H9 (cell line): ENCODE measurements around the gene NMT1. TPM values are rescaled to one million over a fixed set of nuclear protein-coding genes. Genes with fewer than 3 reads are reported as not detected.

ENCODE experiments used
- DNase-seq: peaks from one replicate; pipeline ENCODE4 v3.0.0-alpha.2; 2017
- H2AFZ ChIP-seq: one replicate; pipeline ENCODE4 v1.6.1; 2013; ENCODE audit warnings: mild to moderate bottlenecking, low read length, control low read depth, moderate library complexity
- H2AK5ac ChIP-seq: 2 replicates; pipeline ENCODE4 v1.6.1; 2013; ENCODE audit warnings: low read length, control low read depth, mixed read lengths; ENCODE audit not compliant: insufficient read length
- H2BK120ac ChIP-seq: one replicate; pipeline ENCODE4 v1.6.1; 2013; ENCODE audit warnings: low read depth, mild to moderate bottlenecking, low read length, control low read depth, inconsistent platforms; ENCODE audit not compliant: poor library complexity, severe bottlenecking
- H2BK12ac ChIP-seq: 2 replicates; pipeline ENCODE4 v1.6.1; 2013; ENCODE audit warnings: low read length, control low read depth, mixed read lengths, low read depth; ENCODE audit not compliant: insufficient read length
- H2BK15ac ChIP-seq: 2 replicates; pipeline ENCODE4 v1.6.1; 2013; ENCODE audit warnings: low read depth, low read length, control low read depth
- H2BK20ac ChIP-seq: one replicate; pipeline ENCODE4 v1.6.1; 2013; ENCODE audit warnings: low read depth, mild to moderate bottlenecking, low read length, control low read depth, inconsistent platforms; ENCODE audit not compliant: poor library complexity, severe bottlenecking
- H2BK5ac ChIP-seq: 2 replicates; pipeline ENCODE4 v1.6.1; 2013; ENCODE audit warnings: low read length, control low read depth, mixed read lengths; ENCODE audit not compliant: insufficient read length
- H3K14ac ChIP-seq: 2 replicates; pipeline ENCODE4 v1.6.1; 2013; ENCODE audit warnings: low read length, control low read depth; ENCODE audit not compliant: insufficient read depth
- H3K18ac ChIP-seq: 2 replicates; pipeline ENCODE4 v1.6.1; 2013; ENCODE audit warnings: low read depth, mild to moderate bottlenecking, mixed read lengths, low read length, control low read depth; ENCODE audit not compliant: insufficient read length
- H3K23ac ChIP-seq: 2 replicates; pipeline ENCODE4 v1.6.1; 2013; ENCODE audit warnings: low read length, control low read depth, mixed read lengths, low read depth; ENCODE audit not compliant: insufficient read length
- H3K23me2 ChIP-seq: 2 replicates; pipeline ENCODE4 v1.6.1; 2013; ENCODE audit warnings: low read depth, mild to moderate bottlenecking, mixed read lengths, low read length, control low read depth; ENCODE audit not compliant: insufficient read length, poor library complexity, severe bottlenecking
- H3K27ac ChIP-seq: 2 replicates; pipeline ENCODE4 v1.5.1; 2013; ENCODE audit warnings: low read length, control low read depth, mixed read lengths, low read depth; ENCODE audit not compliant: insufficient read length
- H3K27me3 ChIP-seq: 2 replicates; pipeline ENCODE4 v1.6.1; 2013; ENCODE audit warnings: low read length, control low read depth, inconsistent platforms; ENCODE audit not compliant: insufficient read depth
- H3K4ac ChIP-seq: 2 replicates; pipeline ENCODE4 v1.6.1; 2013; ENCODE audit warnings: low read depth, mild to moderate bottlenecking, control low read depth, inconsistent platforms, low read length, moderate library complexity
- H3K4me1 ChIP-seq: 2 replicates; pipeline ENCODE4 v1.6.1; 2013; ENCODE audit warnings: low read length, control low read depth, inconsistent platforms; ENCODE audit not compliant: insufficient read depth
- H3K4me2 ChIP-seq: 2 replicates; pipeline ENCODE4 v1.6.1; 2013; ENCODE audit warnings: low read length, control low read depth, mixed read lengths; ENCODE audit not compliant: insufficient read length, insufficient read depth
- H3K56ac ChIP-seq: 2 replicates; pipeline ENCODE4 v1.6.1; 2013; ENCODE audit warnings: low read depth, mild to moderate bottlenecking, mixed read lengths, low read length, control low read depth; ENCODE audit not compliant: insufficient read length
- H3K79me1 ChIP-seq: 2 replicates; pipeline ENCODE4 v1.6.1; 2013; ENCODE audit warnings: low read depth, mild to moderate bottlenecking, moderate library complexity, low read length, control low read depth, inconsistent platforms; ENCODE audit not compliant: insufficient read depth, poor library complexity, severe bottlenecking
- H3K79me2 ChIP-seq: 2 replicates; pipeline ENCODE4 v1.6.1; 2013; ENCODE audit warnings: low read length, control low read depth, inconsistent platforms; ENCODE audit not compliant: insufficient read depth
- H3K9ac ChIP-seq: 2 replicates; pipeline ENCODE4 v1.6.1; 2013; ENCODE audit warnings: low read length, control low read depth, mixed read lengths; ENCODE audit not compliant: insufficient read length; ENCODE audit errors: extremely low read depth
- H3K9me3 ChIP-seq: one replicate; pipeline ENCODE4 v1.6.1; 2013; ENCODE audit warnings: low read depth, low read length, inconsistent platforms; ENCODE audit not compliant: control insufficient read depth
- H3T11ph ChIP-seq: one replicate; pipeline ENCODE4 v1.6.1; 2013; ENCODE audit warnings: mild to moderate bottlenecking, low read length, control low read depth, inconsistent platforms
- H4K20me1 ChIP-seq: one replicate; pipeline ENCODE4 v1.6.1; 2013; ENCODE audit not compliant: control insufficient read depth, insufficient read length, insufficient read depth
- H4K5ac ChIP-seq: 2 replicates; pipeline ENCODE4 v1.6.1; 2013; ENCODE audit warnings: low read depth, mild to moderate bottlenecking, mixed read lengths, low read length, control low read depth; ENCODE audit not compliant: insufficient read length
- H4K8ac ChIP-seq: replicated peaks from 2 replicates; pipeline ENCODE4 v1.6.1; 2013; ENCODE audit warnings: low read length, control low read depth, mixed read lengths, low read depth; ENCODE audit not compliant: insufficient read length
- H4K91ac ChIP-seq: 2 replicates; pipeline ENCODE4 v1.6.1; 2013; ENCODE audit warnings: low read depth, mild to moderate bottlenecking, moderate library complexity, mixed read lengths, low read length, control low read depth; ENCODE audit not compliant: insufficient read length
- H3K27ac Mint-ChIP-seq, 3 experiments: 2 replicates in 2 of 3; 3 replicates in 1 of 3; pipeline ENCODE4 v1.8.0; 2020 to 2021; ENCODE audit warnings: mixed read lengths in 3 of 3, mild to moderate bottlenecking in 1 of 3, moderate library complexity in 1 of 3
- H3K27me3 Mint-ChIP-seq: 2 replicates; pipeline ENCODE4 v1.8.0; 2021; ENCODE audit warnings: low read depth, mild to moderate bottlenecking, moderate library complexity, mixed read lengths
- H3K36me3 Mint-ChIP-seq, 3 experiments: 2 replicates in 2 of 3; 3 replicates in 1 of 3; pipeline ENCODE4 v1.8.0; 2020 to 2021; ENCODE audit warnings: low read depth in 3 of 3, mixed read lengths in 3 of 3; ENCODE audit not compliant: insufficient read depth in 1 of 3
- H3K4me1 Mint-ChIP-seq, 2 experiments: 2 replicates each; pipeline ENCODE4 v1.8.0; 2020; ENCODE audit warnings: mixed read lengths in 2 of 2
- H3K4me3 Mint-ChIP-seq, 2 experiments: 2 replicates in 1 of 2; 3 replicates in 1 of 2; pipeline ENCODE4 v1.8.0; 2020 to 2021; ENCODE audit warnings: mild to moderate bottlenecking in 2 of 2, mixed read lengths in 2 of 2, moderate library complexity in 1 of 2
- H3K9me3 Mint-ChIP-seq, 2 experiments: 2 replicates in 1 of 2; 3 replicates in 1 of 2; pipeline ENCODE4 v1.8.0; 2020; ENCODE audit warnings: mild to moderate bottlenecking in 2 of 2, mixed read lengths in 2 of 2, moderate library complexity in 1 of 2
- CTCF ChIP-seq: fragments of 200-600 bp; sonication (generic); conservative IDR thresholded peaks from 3 replicates; pipeline ENCODE4 v1.8.0; 2021; ENCODE audit warnings: antibody characterized with exemption, mild to moderate bottlenecking
- WGBS: extraction: QIAGEN DNeasy Blood & Tissue Kit; methylation state at CpG from one replicate; pipeline ENCODE4 v1.1.7; 2013; ENCODE audit warnings: missing lambda C conversion rate, low lambda C conversion rate, mixed read lengths; ENCODE audit not compliant: insufficient read length; ENCODE audit errors: extremely low coverage; 5-methylcytosine and 5-hydroxymethylcytosine counted together
- total RNA-seq: library from RNA; stranded (reverse); gene quantifications from 2 replicates; pipeline ENCODE4 v1.2.1, GENCODE V29; 2021

Gene NMT1
- total RNA-seq, 1 experiment from 2014 or later, result 150 TPM

GRCh38 chr17:45086391-45086790 lies 25.3 kb downstream of the NMT1 start:
- H3K27me3 Mint-ChIP-seq, result no peaks in the 10 kb centered on the region
- no peak overlapping the region for H3K9ac ChIP-seq
- H3K27ac ChIP-seq, result no peak overlapping the region

More at GRCh38 chr17:45086391-45086790, 25.3 kb downstream of the NMT1 start:
- peaks cover 28 to 88% (median 69%) of the 10 kb centered on the region in 3 experiments; a peak in 6 of 7 replicates for H3K36me3 Mint-ChIP-seq
- DNase-seq, result no peak
- Histone ChIP-seq H3K4me1 (peaks cover 2% of the 10 kb centered on the region; the same call in 1 of the 2 replicates), H4K91ac (no peak overlapping the region), H2BK20ac (no peak overlapping the region), H3K23me2 (no peaks in the 10 kb centered on the region), H3K4me2 (no peak overlapping the region), H3K23ac (no peak overlapping the region), H4K5ac (no peak overlapping the region), H2BK5ac (no peak overlapping the region), H3K4ac (no peak overlapping the region), H3T11ph (no peak overlapping the region), H3K27me3 (no peaks in the 10 kb centered on the region), H2AK5ac (no peak overlapping the region), H2BK120ac (no peak overlapping the region), H2AFZ (no peak overlapping the region), H4K8ac (no peak overlapping the region), H2BK15ac (no peak overlapping the region), H3K56ac (no peak overlapping the region), H3K79me2 (no peaks in the 10 kb centered on the region), H3K18ac (no peak overlapping the region), H4K20me1 (no peaks in the 10 kb centered on the region), H3K79me1 (no peaks in the 10 kb centered on the region), H3K9me3 (no peaks in the 10 kb centered on the region), H2BK12ac (no peak overlapping the region), H3K14ac (no peak overlapping the region)
- no peaks in the 10 kb centered on the region for H3K9me3 Mint-ChIP-seq
- WGBS, result no CpG with 5 or more reads among the region's 4 CpGs
- peaks cover 11 to 12% of the 10 kb centered on the region in 2 experiments for H3K4me1 Mint-ChIP-seq
- no peak for TF ChIP-seq CTCF
- peak overlapping the region in 1 of 3 experiments; percentile 39; a peak in 1 of 7 replicates for H3K27ac Mint-ChIP-seq
- no peak overlapping the region for H3K4me3 Mint-ChIP-seq
